HG03175 (cell line): ENCODE data around the gene ADAMTSL1.

ENCODE experiments used
- ATAC-seq: cut with Tn5 transposase; IDR thresholded peaks from one replicate; pipeline ENCODE4 v1.9.1; 2021; ENCODE audit warnings: mild to moderate bottlenecking, moderate library complexity; ENCODE audit not compliant: unreplicated experiment

The ADAMTSL1 gene

DNA sequence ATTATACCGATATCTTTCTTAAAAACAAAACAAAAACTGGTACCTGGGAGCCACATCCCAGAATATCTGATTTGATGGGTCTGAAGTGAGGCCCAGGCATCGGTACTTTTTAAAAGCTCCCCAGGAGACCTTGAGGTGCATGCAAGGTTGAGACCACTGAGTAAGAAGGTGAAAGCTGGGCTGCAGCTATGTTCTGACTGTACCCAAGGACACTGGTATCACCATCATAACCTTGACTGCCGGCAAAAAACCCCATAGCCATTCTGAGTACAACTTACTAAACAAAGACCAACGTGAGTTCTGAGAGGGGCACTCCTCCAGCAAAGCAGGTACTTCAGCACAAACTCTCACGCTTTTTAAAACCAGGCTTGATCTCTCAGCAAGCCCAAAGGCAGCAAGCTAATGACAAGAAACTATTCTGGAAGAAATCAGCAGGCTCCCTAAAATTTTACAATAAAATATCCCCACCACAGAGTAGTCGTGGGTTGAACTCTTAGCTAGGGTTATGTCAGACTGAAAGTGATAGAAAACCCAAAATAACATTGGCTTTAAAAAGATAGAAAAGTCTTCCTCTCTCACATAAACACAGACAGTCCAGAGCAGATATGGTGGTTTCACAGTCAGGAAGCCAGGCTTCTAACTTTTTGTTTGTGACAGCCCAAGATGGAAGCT, 295.1 kb downstream of the ADAMTSL1 start:
- peak; percentile 78 for ATAC-seq

DNA sequence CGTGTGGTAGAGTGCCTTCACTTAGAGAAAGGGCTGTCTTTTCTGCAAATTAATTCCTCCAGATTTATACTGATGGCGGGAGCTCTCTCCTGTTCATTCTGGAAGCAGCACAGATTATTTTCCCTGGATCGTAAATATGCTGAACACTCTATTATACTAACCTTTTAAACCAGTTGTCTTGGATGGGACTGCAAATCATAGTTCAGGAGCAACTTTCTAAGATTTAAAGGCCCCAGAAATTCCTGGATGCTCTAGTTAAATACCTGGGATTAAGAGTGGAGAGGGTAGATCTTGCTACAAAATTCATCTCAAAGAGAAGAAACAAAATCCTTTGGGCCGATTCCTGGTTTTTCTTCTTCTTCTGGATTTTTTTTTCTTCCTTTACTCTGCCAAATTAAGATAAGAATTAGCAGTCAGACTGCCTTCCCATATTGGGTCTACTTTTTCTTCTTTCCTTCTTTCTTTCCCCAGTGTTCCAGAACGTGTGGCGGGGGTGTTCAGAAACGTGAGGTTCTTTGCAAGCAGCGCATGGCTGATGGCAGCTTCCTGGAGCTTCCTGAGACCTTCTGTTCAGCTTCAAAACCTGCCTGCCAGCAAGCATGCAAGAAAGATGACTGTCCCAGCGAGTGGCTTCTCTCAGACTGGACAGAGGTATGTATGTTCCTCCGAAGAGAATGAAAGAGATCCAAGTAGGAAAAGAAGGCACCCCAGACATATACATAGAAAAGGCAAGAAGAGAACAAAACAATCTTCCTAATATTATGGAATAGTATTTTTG, 296.4 kb downstream of the ADAMTSL1 start:
- no peak for ATAC-seq

DNA sequence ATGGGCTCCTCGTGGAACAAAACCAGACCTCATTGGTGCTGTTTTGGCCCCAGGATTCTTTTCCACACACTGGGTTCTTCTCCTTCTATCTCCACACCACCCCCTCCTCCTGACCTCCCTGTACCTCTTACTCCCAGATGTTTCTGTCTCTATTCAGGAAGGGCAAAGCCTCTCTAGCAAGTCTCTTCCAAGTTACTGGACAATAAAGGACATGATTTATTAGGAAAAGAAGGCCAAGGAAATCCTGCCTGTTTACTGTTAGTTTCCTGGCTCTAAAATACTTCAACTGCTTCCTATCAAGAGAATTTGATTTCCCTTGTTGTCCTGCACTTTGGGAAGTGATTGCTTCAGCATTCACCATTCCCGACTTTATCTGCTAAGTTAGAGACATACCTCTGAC, 297.1 kb downstream of the ADAMTSL1 start:
- no peak for ATAC-seq

- no peak for ATAC-seq
Observed at GRCh38 chr9:18771763-18772162, 297.8 kb downstream of the ADAMTSL1 start.

- ATAC-seq = no peak
Observed at GRCh38 chr9:18775241-18775640, 301.3 kb downstream of the ADAMTSL1 start.

DNA sequence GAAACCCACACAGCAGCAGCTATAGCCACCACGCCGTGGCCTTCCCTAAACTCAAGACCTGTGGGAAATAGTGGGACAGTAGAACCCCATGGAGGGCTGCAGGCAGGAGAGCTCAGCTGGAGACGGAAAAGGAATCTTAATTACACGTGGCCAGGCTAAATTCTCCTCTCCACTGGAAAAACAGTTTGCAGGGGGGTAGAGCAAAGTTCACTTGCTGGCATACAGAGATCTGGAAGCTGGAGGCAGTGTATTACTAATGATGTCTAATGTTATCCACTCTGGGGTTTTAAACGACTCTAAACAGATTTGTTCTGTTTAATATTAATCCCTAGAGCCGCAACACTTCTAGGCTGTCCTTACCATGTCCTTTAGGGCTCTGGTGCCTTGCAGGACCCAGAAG, 302.0 kb downstream of the ADAMTSL1 start:
- ATAC-seq = no peak

- no peak for ATAC-seq
Observed at GRCh38 chr9:18776836-18777820, 303.2 kb downstream of the ADAMTSL1 start.

DNA sequence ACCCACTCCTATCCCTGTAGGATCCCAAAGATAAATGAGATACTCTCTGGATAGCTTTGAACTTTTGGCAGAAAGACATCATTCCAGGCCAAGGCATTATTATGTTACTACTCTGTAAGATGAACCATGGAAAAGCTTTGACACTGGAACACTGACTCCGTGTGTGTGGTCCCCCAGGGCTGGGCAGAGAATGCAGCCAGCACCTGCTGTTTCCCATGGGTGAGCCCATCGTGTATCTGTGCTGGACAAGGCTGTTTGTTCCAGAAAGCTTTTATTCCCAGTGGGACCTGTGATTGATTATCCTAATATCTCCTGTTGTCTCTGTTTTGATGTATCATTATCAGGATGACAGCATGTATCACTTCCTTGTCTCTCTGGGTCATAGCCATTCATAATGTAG, 304.2 kb downstream of the ADAMTSL1 start:
- ATAC-seq = no peak

DNA sequence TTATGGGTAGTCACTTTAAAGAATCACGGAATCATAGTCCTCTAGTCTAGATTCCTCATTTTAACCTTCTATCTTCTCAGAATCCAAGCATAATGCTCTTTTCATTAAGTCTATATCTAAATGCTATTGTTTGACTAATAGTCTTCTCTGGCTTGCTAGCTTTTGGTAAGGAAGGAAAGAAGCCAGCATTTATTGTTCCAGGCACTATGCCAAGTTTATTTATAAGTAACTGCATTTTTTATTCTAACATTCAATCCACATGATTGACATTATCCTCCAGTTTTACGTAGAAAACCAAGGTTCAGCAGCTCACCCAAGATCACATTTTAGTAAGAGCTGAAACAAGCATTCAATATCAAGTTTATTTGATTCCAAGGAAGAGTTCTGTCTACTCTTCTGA, 304.9 kb downstream of the ADAMTSL1 start:
- ATAC-seq = no peak

GRCh38 chr9:18783909-18784308, 310.0 kb downstream of the ADAMTSL1 start:
- ATAC-seq = no peak

DNA sequence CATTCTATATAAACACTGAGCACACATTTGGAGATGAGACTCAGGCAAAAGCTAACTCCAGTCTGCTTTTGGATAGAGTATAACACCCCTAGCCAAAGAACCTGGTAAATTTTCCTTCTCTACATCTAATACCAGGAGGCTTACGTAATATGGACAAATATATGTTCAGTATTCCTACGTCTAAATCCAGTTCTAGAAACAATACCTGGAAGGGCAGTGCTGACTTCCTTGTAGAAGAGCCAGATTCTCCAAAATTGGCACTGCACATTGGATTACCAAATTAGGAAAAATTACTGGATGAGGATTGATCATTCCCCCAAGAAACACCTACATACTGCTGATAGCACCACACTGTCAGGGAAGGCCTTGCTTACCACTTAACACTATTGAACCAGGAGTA, 311.7 kb downstream of the ADAMTSL1 start:
- no peak for ATAC-seq

DNA sequence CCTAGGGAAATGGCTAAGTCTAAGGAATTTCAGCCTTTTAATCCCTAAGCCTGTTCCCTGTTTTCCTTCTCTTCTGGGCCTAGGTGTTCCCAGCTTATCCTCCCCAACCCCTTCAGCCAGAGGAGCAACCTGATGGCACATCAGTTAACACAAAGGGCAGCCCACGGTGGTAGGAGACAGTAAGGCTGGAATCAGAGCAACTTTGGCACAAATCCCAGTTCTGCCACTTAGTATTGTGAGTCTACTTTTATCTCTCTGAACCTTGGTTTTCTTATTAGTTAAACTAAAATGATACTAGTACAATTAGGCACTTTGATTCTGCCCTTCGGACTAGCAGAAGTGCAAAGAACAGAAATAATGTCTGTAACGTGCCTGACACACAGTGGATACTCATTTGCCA, 312.2 kb downstream of the ADAMTSL1 start:
- ATAC-seq = no peak

DNA sequence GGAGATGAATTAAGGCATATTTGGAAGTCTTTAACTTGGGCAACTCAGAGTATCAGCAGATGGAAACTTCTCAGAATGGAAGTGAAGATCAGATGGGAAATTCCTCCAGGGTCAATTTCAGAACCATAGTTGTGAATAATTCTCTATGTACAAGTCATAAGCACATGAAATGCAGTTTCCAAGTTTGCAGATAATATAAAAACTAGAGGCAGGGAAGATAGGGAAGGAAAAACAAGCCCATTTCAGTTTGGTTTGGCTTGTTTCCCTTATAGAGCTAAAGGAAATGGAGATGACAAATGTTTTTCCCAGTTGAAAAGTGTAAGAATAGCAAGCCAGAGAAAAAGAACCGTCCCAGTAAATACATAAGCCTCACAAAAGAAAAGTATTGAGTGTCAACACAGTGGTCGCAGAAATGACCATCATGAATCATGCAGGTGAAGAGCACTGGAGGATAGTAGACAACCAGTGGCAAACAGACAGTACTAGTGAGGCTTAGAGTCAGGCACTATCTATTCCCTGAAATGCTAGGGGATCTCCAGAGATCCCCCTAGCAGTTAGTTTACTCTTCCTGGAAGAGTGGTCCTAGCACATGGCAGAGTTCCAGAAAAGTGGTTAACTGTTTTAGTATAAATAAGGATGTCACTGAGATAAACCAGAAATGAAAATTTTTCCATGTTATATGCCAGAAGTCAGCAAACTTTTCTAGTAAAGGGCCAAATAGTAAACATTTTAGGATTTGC, 313.1 kb downstream of the ADAMTSL1 start:
- no peak for ATAC-seq

GRCh38 chr9:18788256-18788655, 314.3 kb downstream of the ADAMTSL1 start:
- no peak for ATAC-seq

GRCh38 chr9:18791074-18791473, 317.1 kb downstream of the ADAMTSL1 start:
- ATAC-seq = no peak

DNA sequence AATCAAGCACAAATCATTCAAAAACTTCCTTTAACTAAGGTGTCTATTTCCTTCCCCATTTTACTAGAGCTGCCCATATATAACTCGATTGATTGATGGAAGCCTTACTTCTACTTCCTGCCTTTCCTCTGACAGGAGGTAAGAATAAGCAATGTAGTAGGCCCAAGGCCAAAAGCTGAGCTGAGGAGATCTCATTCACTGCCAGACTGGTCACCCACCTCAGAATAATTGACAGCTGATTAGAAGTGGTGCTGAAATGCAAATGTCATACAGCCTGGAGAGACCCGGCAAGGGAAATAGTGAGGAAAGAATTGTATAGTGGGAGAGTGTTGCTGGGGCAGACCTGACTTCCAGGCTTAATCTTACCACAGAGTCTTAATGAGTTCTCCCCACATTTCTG, 319.2 kb downstream of the ADAMTSL1 start:
- no peak for ATAC-seq

GRCh38 chr9:18795947-18796671, 322.2 kb downstream of the ADAMTSL1 start:
- ATAC-seq = no peak

GRCh38 chr9:18796696-18797270, 322.8 kb downstream of the ADAMTSL1 start:
- no peak for ATAC-seq

- no peak for ATAC-seq
Observed at GRCh38 chr9:18798106-18798505, 324.2 kb downstream of the ADAMTSL1 start.
